ENCODE measurements around the gene RAD51D. TPM values are rescaled to one million over a fixed set of nuclear protein-coding genes. Genes with fewer than 3 reads are reported as not detected.

The RAD51D gene
- polyA plus RNA-seq, 1 of the 3 experiments (the other 2 are of a cell fraction), result 11.6 TPM

- 22% methylated on average over 4 of the region's 7 CpGs for WGBS (ENCODE audit: low lambda C conversion rate)
- POLR2A ChIA-PET, result no interaction called here
- TF ChIP-seq ELF1 (IDR thresholded peaks at IDR 0.05), result no peak
- TF ChIP-seq NRF1 (IDR thresholded peaks at IDR 0.05; ENCODE audit: low read depth, low read length), result no peak
- no peak for TF ChIP-seq TEAD4 (IDR thresholded peaks at IDR 0.05; ENCODE audit: borderline replicate concordance, insufficient read depth)
- TF ChIP-seq FOXJ3 (CRISPR knock-in tag; IDR thresholded peaks at IDR 0.05), result no peak
- TF ChIP-seq TCF12 (IDR thresholded peaks at IDR 0.05), result no peak
- no peak for TF ChIP-seq SMC3 (IDR thresholded peaks at IDR 0.05; ENCODE audit: low read depth, low read length)
- TF ChIP-seq MAX (IDR thresholded peaks at IDR 0.05; ENCODE audit: low read depth), result no peak
- TF ChIP-seq, protein P1, sequence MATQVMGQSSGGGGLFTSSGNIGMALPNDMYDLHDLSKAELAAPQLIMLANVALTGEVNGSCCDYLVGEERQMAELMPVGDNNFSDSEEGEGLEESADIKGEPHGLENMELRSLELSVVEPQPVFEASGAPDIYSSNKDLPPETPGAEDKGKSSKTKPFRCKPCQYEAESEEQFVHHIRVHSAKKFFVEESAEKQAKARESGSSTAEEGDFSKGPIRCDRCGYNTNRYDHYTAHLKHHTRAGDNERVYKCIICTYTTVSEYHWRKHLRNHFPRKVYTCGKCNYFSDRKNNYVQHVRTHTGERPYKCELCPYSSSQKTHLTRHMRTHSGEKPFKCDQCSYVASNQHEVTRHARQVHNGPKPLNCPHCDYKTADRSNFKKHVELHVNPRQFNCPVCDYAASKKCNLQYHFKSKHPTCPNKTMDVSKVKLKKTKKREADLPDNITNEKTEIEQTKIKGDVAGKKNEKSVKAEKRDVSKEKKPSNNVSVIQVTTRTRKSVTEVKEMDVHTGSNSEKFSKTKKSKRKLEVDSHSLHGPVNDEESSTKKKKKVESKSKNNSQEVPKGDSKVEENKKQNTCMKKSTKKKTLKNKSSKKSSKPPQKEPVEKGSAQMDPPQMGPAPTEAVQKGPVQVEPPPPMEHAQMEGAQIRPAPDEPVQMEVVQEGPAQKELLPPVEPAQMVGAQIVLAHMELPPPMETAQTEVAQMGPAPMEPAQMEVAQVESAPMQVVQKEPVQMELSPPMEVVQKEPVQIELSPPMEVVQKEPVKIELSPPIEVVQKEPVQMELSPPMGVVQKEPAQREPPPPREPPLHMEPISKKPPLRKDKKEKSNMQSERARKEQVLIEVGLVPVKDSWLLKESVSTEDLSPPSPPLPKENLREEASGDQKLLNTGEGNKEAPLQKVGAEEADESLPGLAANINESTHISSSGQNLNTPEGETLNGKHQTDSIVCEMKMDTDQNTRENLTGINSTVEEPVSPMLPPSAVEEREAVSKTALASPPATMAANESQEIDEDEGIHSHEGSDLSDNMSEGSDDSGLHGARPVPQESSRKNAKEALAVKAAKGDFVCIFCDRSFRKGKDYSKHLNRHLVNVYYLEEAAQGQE (IDR thresholded peaks at IDR 0.05; ENCODE audit: low read depth, low read length), result no peak
- no peak for TF ChIP-seq MEF2A (IDR thresholded peaks at IDR 0.05; ENCODE audit: borderline replicate concordance, low read depth)
- TF ChIP-seq JUND (IDR thresholded peaks at IDR 0.05), result no peak
- TF ChIP-seq YY1 (IDR thresholded peaks at IDR 0.05; ENCODE audit: low read depth), result no peak
- no peak for TF ChIP-seq POLR2AphosphoS5 (IDR thresholded peaks at IDR 0.05; ENCODE audit: low read depth, low read length)
- no peak for TF ChIP-seq PBX3 (IDR thresholded peaks at IDR 0.05)
- no peak for TF ChIP-seq GATA2 (CRISPR knock-in tag; IDR thresholded peaks at IDR 0.05)
- TF ChIP-seq RCOR1 (IDR thresholded peaks at IDR 0.05; ENCODE audit: low read length), result no peak
- no peak for TF ChIP-seq GABPA (IDR thresholded peaks at IDR 0.05; ENCODE audit: low read depth)
- no peak for TF ChIP-seq SIN3A (IDR thresholded peaks at IDR 0.05; ENCODE audit: borderline replicate concordance, low read depth, low read length)
- no peak for TF ChIP-seq FOXM1 (IDR thresholded peaks at IDR 0.05; ENCODE audit: low read depth)
These were observed 35.6 kb upstream of the RAD51D start for GRCh38 chr17:35155246-35155645.

More at GRCh38 chr17:35155246-35155645, 35.6 kb upstream of the RAD51D start:
- no peak overlapping the region for H3K4me2 ChIP-seq
- no peak overlapping the region for H3K4me3 ChIP-seq (ENCODE audit: low read depth in 2 of 2, low read length in 1 of 2)
- H3K27ac ChIP-seq (ENCODE audit: low read depth in 2 of 2, low read length in 1 of 2), result no peak overlapping the region
- no peaks in the 10 kb centered on the region for H3K79me2 ChIP-seq (ENCODE audit: insufficient read depth)
- no peaks in the 10 kb centered on the region for H3K4me1 ChIP-seq (ENCODE audit: control insufficient read depth in 1 of 2, insufficient read depth in 2 of 2, low read depth in 1 of 2, low read length in 1 of 2)
- CTCF ChIA-PET, result no interaction called here
- no peaks in the 10 kb centered on the region for H3K9me3 ChIP-seq
- H3K27me3 ChIP-seq (ENCODE audit: insufficient read depth), result peaks cover 46% of the 10 kb centered on the region
- DNase-seq, result no peak
- H3K36me3 ChIP-seq (replicated peaks in 1 of 2; ENCODE audit: control insufficient read depth in 1 of 2, insufficient read depth in 2 of 2, low read length in 1 of 2), result no peaks in the 10 kb centered on the region
- no peak overlapping the region for H3K9ac ChIP-seq
- no peak overlapping the region for H2AFZ ChIP-seq (ENCODE audit: low read depth)
- 0 out of 2 replicates have a peak, but pooled peaks cover 3% of the 10 kb centered on the region for H3K9me2 ChIP-seq
- no peaks in the 10 kb centered on the region for H3F3A ChIP-seq (replicated peaks; ENCODE audit: insufficient read depth)
- no peaks in the 10 kb centered on the region for H4K20me1 ChIP-seq (ENCODE audit: insufficient read depth)
